DOHH2 (cell line): Measurements from ENCODE around the gene MAML2.

Source experiments
- H3F3A ChIP-seq: fragments of 200-600 bp; sonication (generic), shearing (Covaris generic); 2 replicates; pipeline ENCODE4 v1.6.0; 2016; ENCODE audit warnings: antibody characterized with exemption, mild to moderate bottlenecking; ENCODE audit not compliant: control insufficient read depth, insufficient read depth
- H3K27ac ChIP-seq: fragments of 200-600 bp; sonication (generic); 2 replicates; pipeline ENCODE4 v1.5.1; 2014; ENCODE audit warnings: low read depth, mild to moderate bottlenecking, low read length, moderate library complexity
- H3K27me3 ChIP-seq: fragments of 200-600 bp; sonication (generic); 2 replicates; pipeline ENCODE4 v1.6.1; 2014; ENCODE audit warnings: mild to moderate bottlenecking, low read length, mixed read lengths; ENCODE audit not compliant: control insufficient read depth
- H3K36me3 ChIP-seq: fragments of 200-600 bp; sonication (generic); 2 replicates; pipeline ENCODE4 v1.6.1; 2014; ENCODE audit warnings: mild to moderate bottlenecking, low read length, moderate library complexity, mixed read lengths; ENCODE audit not compliant: control insufficient read depth
- H3K4me1 ChIP-seq: fragments of 200-600 bp; sonication (generic); 2 replicates; pipeline ENCODE4 v1.6.1; 2014; ENCODE audit warnings: mild to moderate bottlenecking, low read length, mixed read lengths; ENCODE audit not compliant: control insufficient read depth
- H3K4me2 ChIP-seq: fragments of 200-600 bp; sonication (generic); 2 replicates; pipeline ENCODE4 v1.6.0; 2014; ENCODE audit warnings: mild to moderate bottlenecking, low read length, moderate library complexity
- H3K4me3 ChIP-seq: fragments of 200-600 bp; sonication (generic); 2 replicates; pipeline ENCODE4 v1.5.1; 2014; ENCODE audit warnings: mild to moderate bottlenecking, low read length, mixed read lengths
- H3K79me2 ChIP-seq: fragments of 200-600 bp; sonication (generic); 2 replicates; pipeline ENCODE4 v1.6.1; 2014; ENCODE audit warnings: mild to moderate bottlenecking, low read length, mixed read lengths; ENCODE audit not compliant: control insufficient read depth
- H3K9me2 ChIP-seq: fragments of 200-600 bp; sonication (generic); replicated peaks from 2 replicates; pipeline ENCODE4 v1.6.1; 2014; ENCODE audit warnings: mild to moderate bottlenecking, low read length, mixed read lengths; ENCODE audit not compliant: control insufficient read depth
- H3K9me3 ChIP-seq: fragments of 200-600 bp; sonication (generic); 2 replicates; pipeline ENCODE4 v1.6.1; 2014; ENCODE audit warnings: antibody characterized with exemption, low read length, mixed read lengths; ENCODE audit not compliant: control insufficient read depth, insufficient read depth
- H4K20me1 ChIP-seq: fragments of 200-600 bp; sonication (generic); 2 replicates; pipeline ENCODE4 v1.6.0; 2014; ENCODE audit warnings: low read depth, mild to moderate bottlenecking, antibody characterized with exemption, low read length, moderate library complexity; ENCODE audit not compliant: control insufficient read depth, insufficient read depth
- CTCF ChIP-seq: fragments of 200-600 bp; sonication (generic); IDR thresholded peaks from one replicate; pipeline ENCODE4 v1.5.1; 2014; ENCODE audit warnings: antibody characterized with exemption, mild to moderate bottlenecking, low read depth, low read length; ENCODE audit not compliant: poor library complexity, severe bottlenecking
- EZH2phosphoT487 ChIP-seq: fragments of 200-600 bp; sonication (generic); IDR thresholded peaks from 2 replicates; pipeline ENCODE4 v1.6.1; 2017; ENCODE audit warnings: borderline replicate concordance, mild to moderate bottlenecking, antibody characterized with exemption, low read length, moderate library complexity, mixed read lengths

MAML2 gene

GRCh38 chr11:96130061-96130620, 212.9 kb downstream of the MAML2 start:
- Histone ChIP-seq H3K4me1 (no peaks in the 10 kb centered on the region), H4K20me1 (no peaks in the 10 kb centered on the region), H3K9me2 (no peaks in the 10 kb centered on the region), H3K79me2 (no peaks in the 10 kb centered on the region), H3F3A (no peaks in the 10 kb centered on the region), H3K4me3 (no peak overlapping the region), H3K4me2 (no peak overlapping the region), H3K9me3 (no peaks in the 10 kb centered on the region), H3K36me3 (no peaks in the 10 kb centered on the region), H3K27ac (no peak overlapping the region), H3K27me3 (no peaks in the 10 kb centered on the region)
- no peak for TF ChIP-seq CTCF
- no peak for TF ChIP-seq EZH2phosphoT487

- Histone ChIP-seq H3K4me3 (no peak overlapping the region), H4K20me1 (no peaks in the 10 kb centered on the region), H3K27me3 (no peaks in the 10 kb centered on the region), H3K4me2 (no peak overlapping the region), H3K9me3 (no peaks in the 10 kb centered on the region), H3K4me1 (peaks cover 5% of the 10 kb centered on the region; the same call in 1 of the 2 replicates), H3F3A (no peaks in the 10 kb centered on the region), H3K36me3 (no peaks in the 10 kb centered on the region), H3K9me2 (no peaks in the 10 kb centered on the region), H3K79me2 (no peaks in the 10 kb centered on the region), H3K27ac (no peak overlapping the region)
- TF ChIP-seq CTCF = no peak
- no peak for TF ChIP-seq EZH2phosphoT487
Measured at GRCh38 chr11:96127596-96127959, 215.4 kb downstream of the MAML2 start.

DNA sequence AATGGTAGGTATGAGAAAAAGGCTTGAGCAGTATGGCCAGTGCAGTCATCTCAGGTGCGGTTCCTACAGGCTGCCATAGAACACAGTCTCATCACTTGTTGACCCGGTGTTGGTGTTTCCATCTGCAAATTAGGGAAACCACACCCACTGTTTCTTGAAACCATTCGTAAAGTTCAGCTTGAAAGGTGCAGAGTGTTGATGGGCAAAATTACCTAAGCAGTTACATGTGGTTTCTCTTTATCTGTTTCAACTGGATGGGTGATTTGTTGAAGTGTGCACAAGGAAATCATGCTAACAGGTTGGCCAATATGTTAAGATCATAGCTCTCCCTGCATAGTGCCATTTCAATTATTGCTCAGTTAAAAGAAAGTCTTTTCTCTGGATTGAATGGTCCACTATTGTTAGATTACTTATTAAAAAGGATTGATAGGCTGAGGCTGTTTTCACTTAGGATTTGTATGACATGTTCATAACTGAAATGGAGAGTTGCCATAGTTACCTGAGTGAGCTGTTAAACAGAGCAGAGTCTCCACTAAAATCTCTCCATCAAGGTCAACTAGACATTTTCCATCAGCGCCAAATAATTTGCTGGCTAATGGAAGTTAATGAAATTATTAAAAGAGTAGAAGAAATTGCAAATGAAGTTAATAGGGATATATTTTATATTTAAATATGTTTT, 215.9 kb downstream of the MAML2 start:
- Histone ChIP-seq H3K36me3 (no peaks in the 10 kb centered on the region), H3K27ac (no peak overlapping the region), H3K4me3 (no peak overlapping the region), H3K9me2 (no peaks in the 10 kb centered on the region), H3K9me3 (no peaks in the 10 kb centered on the region), H3K4me2 (no peak overlapping the region), H3K4me1 (peaks cover 5% of the 10 kb centered on the region; the same call in 1 of the 2 replicates), H4K20me1 (no peaks in the 10 kb centered on the region), H3K79me2 (no peaks in the 10 kb centered on the region), H3F3A (no peaks in the 10 kb centered on the region), H3K27me3 (no peaks in the 10 kb centered on the region)
- TF ChIP-seq CTCF (no peak), EZH2phosphoT487 (no peak)
